GM21360 (cell line): Measurements from ENCODE around the gene GRB10.

ENCODE experiments used
- ATAC-seq: cut with Tn5 transposase; IDR thresholded peaks from one replicate; pipeline ENCODE4 v1.9.1; 2021; ENCODE audit warnings: mild to moderate bottlenecking, moderate library complexity; ENCODE audit not compliant: unreplicated experiment

GRB10 gene

GRCh38 chr7:50696810-50697582 is 85.7 kb downstream of the GRB10 start:
- ATAC-seq: no peak

- ATAC-seq: no peak
Observed at GRCh38 chr7:50695026-50695425, 87.7 kb downstream of the GRB10 start.

- no peak for ATAC-seq
Observed at GRCh38 chr7:50693455-50694130, 89.1 kb downstream of the GRB10 start.

- ATAC-seq: no peak
Observed at GRCh38 chr7:50690541-50691011, 92.1 kb downstream of the GRB10 start.

GRCh38 chr7:50688226-50688590 is 94.5 kb downstream of the GRB10 start:
- ATAC-seq: no peak

- ATAC-seq: no peak
Observed at GRCh38 chr7:50687575-50688225, 95.0 kb downstream of the GRB10 start.

GRCh38 chr7:50687096-50687495 is 95.6 kb downstream of the GRB10 start:
- no peak for ATAC-seq

GRCh38 chr7:50685135-50686065 is 97.3 kb downstream of the GRB10 start:
- ATAC-seq: no peak

- ATAC-seq: no peak
Observed at GRCh38 chr7:50684713-50685075, 98.0 kb downstream of the GRB10 start.

- no peak for ATAC-seq
Observed at GRCh38 chr7:50684011-50684712, 98.5 kb downstream of the GRB10 start.

GRCh38 chr7:50682573-50682972 is 100.1 kb downstream of the GRB10 start:
- no peak for ATAC-seq

GRCh38 chr7:50682079-50682478 is 100.6 kb downstream of the GRB10 start:
- ATAC-seq: no peak

GRCh38 chr7:50681432-50682045 is 101.2 kb downstream of the GRB10 start:
- ATAC-seq: no peak

- peak; percentile 58 for ATAC-seq
Observed at GRCh38 chr7:50679218-50680007, 103.3 kb downstream of the GRB10 start.

GRCh38 chr7:50678586-50678985 is 104.1 kb downstream of the GRB10 start:
- no peak for ATAC-seq

- ATAC-seq: no peak
Observed at GRCh38 chr7:50677638-50677996, 105.1 kb downstream of the GRB10 start.

GRCh38 chr7:50676740-50677637 is 105.7 kb downstream of the GRB10 start:
- no peak for ATAC-seq

- ATAC-seq: no peak
Observed at GRCh38 chr7:50676079-50676478, 106.6 kb downstream of the GRB10 start.
